Neutrophil (primary cell): Measurements from ENCODE around the gene SYNPO2.

ENCODE experiments used
- H3K27ac ChIP-seq: fragments of 200-600 bp; sonication (generic); 2 replicates; pipeline ENCODE4 v1.5.1; 2016; ENCODE audit warnings: mild to moderate bottlenecking, moderate library complexity
- H3K27me3 ChIP-seq: fragments of 200-600 bp; sonication (generic); 2 replicates; pipeline ENCODE4 v1.6.0; 2016; ENCODE audit warnings: mild to moderate bottlenecking
- H3K36me3 ChIP-seq: fragments of 200-600 bp; sonication (generic); 2 replicates; pipeline ENCODE4 v1.5.1; 2017
- H3K4me1 ChIP-seq, 2 experiments: fragments of 200-600 bp in 1 of 2; sonication (generic) in 1 of 2; 1 replicate in 1 of 2; 2 replicates in 1 of 2; pipeline versions ENCODE4 v1.5.1 to v1.6.1; 2013 to 2016; ENCODE audit warnings: low read depth in 1 of 2, low read length in 1 of 2, mild to moderate bottlenecking in 1 of 2, moderate library complexity in 1 of 2; ENCODE audit not compliant: control insufficient read depth in 1 of 2, insufficient read depth in 1 of 2
- H3K4me3 ChIP-seq, 2 experiments: fragments of 200-600 bp in 1 of 2; sonication (generic) in 1 of 2; 1 replicate in 1 of 2; 2 replicates in 1 of 2; pipeline ENCODE4 v1.5.1; 2013 to 2016; ENCODE audit warnings: low read depth in 1 of 2, low read length in 1 of 2, mild to moderate bottlenecking in 1 of 2, moderate library complexity in 1 of 2
- H3K9me3 ChIP-seq: fragments of 200-600 bp; sonication (generic); 2 replicates; pipeline ENCODE4 v1.5.1; 2016
- TF ChIP-seq, protein P1 (sequence below): fragments of 200-600 bp; sonication (generic); IDR thresholded peaks from 2 replicates; pipeline ENCODE4 v1.5.1; 2016; ENCODE audit warnings: antibody characterized with exemption

The SYNPO2 gene

DNA sequence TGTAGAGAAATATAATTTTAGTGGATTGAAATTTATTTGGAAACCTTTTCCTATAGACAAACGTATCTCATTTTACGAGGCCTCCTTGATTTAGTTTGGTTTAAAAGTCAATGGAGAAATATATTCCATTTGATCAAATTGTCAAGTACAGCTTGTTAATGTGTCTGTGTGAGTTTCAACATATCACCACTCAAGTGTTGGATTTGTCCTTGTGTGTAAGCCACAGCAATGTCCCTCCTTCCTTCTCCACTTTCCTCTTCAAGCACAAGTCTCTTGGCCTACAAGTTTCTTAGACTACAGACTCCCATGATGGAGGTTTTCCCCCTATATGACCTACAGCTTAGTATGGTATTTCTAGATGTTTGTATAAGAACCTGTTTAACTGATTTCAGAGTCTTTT, 104.7 kb downstream of the SYNPO2 start:
- no peaks in the 10 kb centered on the region for H3K27me3 ChIP-seq
- TF ChIP-seq, protein P1, sequence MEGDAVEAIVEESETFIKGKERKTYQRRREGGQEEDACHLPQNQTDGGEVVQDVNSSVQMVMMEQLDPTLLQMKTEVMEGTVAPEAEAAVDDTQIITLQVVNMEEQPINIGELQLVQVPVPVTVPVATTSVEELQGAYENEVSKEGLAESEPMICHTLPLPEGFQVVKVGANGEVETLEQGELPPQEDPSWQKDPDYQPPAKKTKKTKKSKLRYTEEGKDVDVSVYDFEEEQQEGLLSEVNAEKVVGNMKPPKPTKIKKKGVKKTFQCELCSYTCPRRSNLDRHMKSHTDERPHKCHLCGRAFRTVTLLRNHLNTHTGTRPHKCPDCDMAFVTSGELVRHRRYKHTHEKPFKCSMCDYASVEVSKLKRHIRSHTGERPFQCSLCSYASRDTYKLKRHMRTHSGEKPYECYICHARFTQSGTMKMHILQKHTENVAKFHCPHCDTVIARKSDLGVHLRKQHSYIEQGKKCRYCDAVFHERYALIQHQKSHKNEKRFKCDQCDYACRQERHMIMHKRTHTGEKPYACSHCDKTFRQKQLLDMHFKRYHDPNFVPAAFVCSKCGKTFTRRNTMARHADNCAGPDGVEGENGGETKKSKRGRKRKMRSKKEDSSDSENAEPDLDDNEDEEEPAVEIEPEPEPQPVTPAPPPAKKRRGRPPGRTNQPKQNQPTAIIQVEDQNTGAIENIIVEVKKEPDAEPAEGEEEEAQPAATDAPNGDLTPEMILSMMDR: no peak
- H3K4me1 ChIP-seq: no peaks in the 10 kb centered on the region
- H3K27ac ChIP-seq: no peak overlapping the region
- no peaks in the 10 kb centered on the region for H3K9me3 ChIP-seq
- no peaks in the 10 kb centered on the region for H3K36me3 ChIP-seq
- no peak overlapping the region for H3K4me3 ChIP-seq

DNA sequence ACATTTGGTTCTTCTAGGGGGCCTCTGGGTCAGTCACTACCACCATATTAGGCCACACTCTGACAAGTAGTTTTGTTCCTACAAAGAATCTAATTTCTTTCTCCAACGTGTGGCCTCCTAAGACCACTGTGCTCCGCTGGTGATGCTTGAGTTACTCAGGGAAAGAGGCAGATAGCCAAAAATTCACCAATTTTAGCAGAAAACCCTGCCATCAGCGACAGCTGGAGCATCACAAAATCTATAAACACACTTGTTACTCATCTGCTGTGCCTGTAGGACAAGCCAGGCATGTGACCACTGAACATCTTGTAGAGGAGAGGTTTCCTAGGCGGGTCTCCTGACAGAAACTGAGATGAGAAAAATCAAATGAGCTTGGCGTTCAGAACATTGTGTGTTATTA, 105.4 kb downstream of the SYNPO2 start:
- Histone ChIP-seq H3K9me3 (no peaks in the 10 kb centered on the region), H3K4me1 (no peaks in the 10 kb centered on the region), H3K4me3 (no peak overlapping the region), H3K27ac (no peak overlapping the region), H3K36me3 (no peaks in the 10 kb centered on the region), H3K27me3 (no peaks in the 10 kb centered on the region)
- TF ChIP-seq, protein P1: no peak

- Histone ChIP-seq H3K27me3 (no peaks in the 10 kb centered on the region), H3K4me1 (no peaks in the 10 kb centered on the region), H3K27ac (no peak overlapping the region), H3K36me3 (no peaks in the 10 kb centered on the region), H3K9me3 (no peaks in the 10 kb centered on the region), H3K4me3 (no peak overlapping the region)
- TF ChIP-seq, protein P1: no peak
Observed at GRCh38 chr4:118995693-118996391, 107.2 kb downstream of the SYNPO2 start.

GRCh38 chr4:118997601-118998000, 108.9 kb downstream of the SYNPO2 start:
- Histone ChIP-seq H3K27me3 (no peaks in the 10 kb centered on the region), H3K4me1 (no peaks in the 10 kb centered on the region), H3K36me3 (no peaks in the 10 kb centered on the region), H3K27ac (no peak overlapping the region), H3K9me3 (no peaks in the 10 kb centered on the region), H3K4me3 (no peak overlapping the region)
- TF ChIP-seq, protein P1: no peak

GRCh38 chr4:118999919-119000318, 111.3 kb downstream of the SYNPO2 start:
- no peaks in the 10 kb centered on the region for H3K36me3 ChIP-seq
- peaks cover 5 to 11% of the 10 kb centered on the region in 2 experiments for H3K4me1 ChIP-seq
- H3K27ac ChIP-seq: no peak overlapping the region
- no peaks in the 10 kb centered on the region for H3K27me3 ChIP-seq
- no peaks in the 10 kb centered on the region for H3K9me3 ChIP-seq
- no peak overlapping the region for H3K4me3 ChIP-seq
- TF ChIP-seq, protein P1: no peak
